ENCODE results near the gene OR2J2. TPM values are rescaled to one million over a fixed set of nuclear protein-coding genes. Genes with fewer than 3 reads are reported as not detected.
"Not testable (repeated sequence)": the region's sequence is repeated elsewhere in the genome, so short reads cannot be mapped to it uniquely, and the experiment has no call there.

Gene OR2J2
- total RNA-seq (not detected), polyA plus RNA-seq (not detected)
- long read RNA-seq, donor 1 = 0 reads
- long read RNA-seq, donor 2 = 0 reads

- H3K4me3 ChIP-seq; H3K4me1 ChIP-seq; intact Hi-C loops (cut with DNase I); H3K27ac ChIP-seq; ATAC-seq; H3K9me3 ChIP-seq; DNase-seq; H3K36me3 ChIP-seq (ENCODE audit: insufficient read depth in 1 of 2, low read depth in 1 of 2); H3K27me3 ChIP-seq (ENCODE audit: insufficient read depth in 3 of 3, low read length in 2 of 3): not testable (repeated sequence)
- WGBS, 3 donors = 37 to 47% (median 40%) methylated on average over 2 of the region's 2 CpGs
Measured at GRCh38 chr6:29170607-29171006, at the start of gene OR2J2. Gene OR2J2, plus strand, starts transcription at chr6:29170907. Its CDS starts 2,729 bp downstream, at chr6:29173636.

- Histone ChIP-seq H3K9me3 (no peaks in the 10 kb centered on the region), H3K27me3 (ENCODE audit: insufficient read depth in 3 of 3, low read length in 2 of 3) (peaks cover 0 to 3% (median 0%) of the 10 kb centered on the region in 3 donors), H3K4me1 (no peaks in the 10 kb centered on the region), H3K27ac (no peak overlapping the region), H3K36me3 (ENCODE audit: insufficient read depth in 1 of 2, low read depth in 1 of 2) (no peaks in the 10 kb centered on the region), H3K4me3 (no peak overlapping the region)
- intact Hi-C loops (cut with DNase I) = no loop called here
- WGBS, 3 donors = 70 to 78% (median 72%) methylated on average over 15 of the region's 15 CpGs
- DNase-seq (no peak), ATAC-seq (no peak)
- no peak for TF ChIP-seq CTCF (IDR thresholded peaks at IDR 0.05)
Measured at GRCh38 chr6:29129326-29130012, 41.2 kb upstream of the OR2J2 start.

- H3K4me1 ChIP-seq = no peaks in the 10 kb centered on the region
- no peaks in the 10 kb centered on the region for H3K9me3 ChIP-seq
- ATAC-seq (no peak), DNase-seq (no peak)
- TF ChIP-seq CTCF (IDR thresholded peaks at IDR 0.05) = no peak
- no peak overlapping the region for H3K27ac ChIP-seq
- no peak overlapping the region for H3K4me3 ChIP-seq
- no peaks in the 10 kb centered on the region for H3K36me3 ChIP-seq (ENCODE audit: insufficient read depth in 1 of 2, low read depth in 1 of 2)
- intact Hi-C loops (cut with DNase I) = no loop called here
- H3K27me3 ChIP-seq (ENCODE audit: insufficient read depth in 3 of 3, low read length in 2 of 3) = peaks cover 0 to 3% (median 0%) of the 10 kb centered on the region in 3 donors
- WGBS, 3 donors = 79 to 90% (median 83%) methylated on average over 4 of the region's 4 CpGs
Measured at GRCh38 chr6:29130644-29131043, 40.1 kb upstream of the OR2J2 start.

GRCh38 chr6:29131691-29132090 lies 39.0 kb upstream of the OR2J2 start:
- peaks cover 0 to 3% (median 0%) of the 10 kb centered on the region in 3 donors for H3K27me3 ChIP-seq (ENCODE audit: insufficient read depth in 3 of 3, low read length in 2 of 3)
- H3K4me1 ChIP-seq = no peaks in the 10 kb centered on the region
- no peak overlapping the region for H3K4me3 ChIP-seq
- H3K9me3 ChIP-seq = no peaks in the 10 kb centered on the region
- DNase-seq (no peak), ATAC-seq (no peak)
- no peak for TF ChIP-seq CTCF (IDR thresholded peaks at IDR 0.05)
- no peaks in the 10 kb centered on the region for H3K36me3 ChIP-seq (ENCODE audit: insufficient read depth in 1 of 2, low read depth in 1 of 2)
- no peak overlapping the region for H3K27ac ChIP-seq
- intact Hi-C loops (cut with DNase I) = no loop called here
- 57 to 79% (median 71%) methylated on average over 2 of the region's 2 CpGs for WGBS, 3 donors

- DNase-seq = no peak
- WGBS, 3 donors = 83 to 90% (median 87%) methylated on average over 4 of the region's 4 CpGs
- Histone ChIP-seq H3K27ac (no peak overlapping the region), H3K27me3 (ENCODE audit: insufficient read depth in 3 of 3, low read length in 2 of 3) (no peaks in the 10 kb centered on the region), H3K36me3 (ENCODE audit: insufficient read depth in 1 of 2, low read depth in 1 of 2) (no peaks in the 10 kb centered on the region), H3K4me1 (no peaks in the 10 kb centered on the region), H3K9me3 (no peaks in the 10 kb centered on the region), H3K4me3 (no peak overlapping the region)
- TF ChIP-seq CTCF (IDR thresholded peaks at IDR 0.05) = no peak
- intact Hi-C loops (cut with DNase I) = no loop called here
- ATAC-seq = no peak
Measured at GRCh38 chr6:29137724-29138123, 33.0 kb upstream of the OR2J2 start.
